Ovary (tissue), 9 donors: Measurements from ENCODE around the gene EGR1. TPM values are rescaled to one million over a fixed set of nuclear protein-coding genes. Genes with fewer than 3 reads are reported as not detected.

Experiments
- DNase-seq, 5 donors: peaks; one replicate each; pipeline ENCODE4 v3.0.0-alpha.2; 2019 to 2020
- H3K27ac ChIP-seq, 2 donors: fragments of 200-600 bp; one replicate each; pipeline versions ENCODE4 v1.5.1 to v1.8.0; 2019 to 2022
- H3K27me3 ChIP-seq: fragments of 200-600 bp; one replicate; pipeline ENCODE4 v1.8.0; 2022
- H3K36me3 ChIP-seq: fragments of 200-600 bp; sonication (generic); one replicate; pipeline ENCODE4 v1.5.1; 2019
- H3K4me1 ChIP-seq: one replicate; pipeline ENCODE4 v1.8.1; 2013; ENCODE audit warnings: mild to moderate bottlenecking, moderate library complexity; ENCODE audit not compliant: insufficient read depth
- H3K4me3 ChIP-seq: fragments of 200-600 bp; sonication (generic); one replicate; pipeline ENCODE4 v1.5.1; 2017
- H3K9me3 ChIP-seq, 2 donors: fragments of 200-600 bp in 1 of 2; sonication (generic) in 1 of 2; one replicate each; pipeline versions ENCODE4 v1.5.1 to v1.8.1; 2013 to 2019; ENCODE audit warnings: mild to moderate bottlenecking in 1 of 2, moderate library complexity in 1 of 2
- EP300 ChIP-seq: sonication (generic); formaldehyde crosslinking; IDR thresholded peaks from one replicate; pipeline ENCODE4 v1.6.1; 2017; ENCODE audit warnings: antibody characterized with exemption
- POLR2A ChIP-seq: fragments of 450-650 bp; IDR thresholded peaks from one replicate; pipeline ENCODE4 v1.6.1; 2017; ENCODE audit warnings: antibody characterized with exemption, mild to moderate bottlenecking, moderate library complexity
- WGBS, 3 donors: extraction: QIAGEN DNeasy Blood & Tissue Kit in 1 of 3; methylation state at CpG; one replicate each; pipeline versions ENCODE4 v1.1.5 to v1.1.7; 2013 to 2017; 5-methylcytosine and 5-hydroxymethylcytosine counted together
- intact Hi-C, 4 donors: fragments of 100-400 bp; cut with DNase I; formaldehyde crosslinking; loops; one replicate each; pipeline versions ENCODE4 v1.11.0 to v1.15.1; 2022 to 2023
- polyA plus RNA-seq, 2 donors: library from polyadenylated mRNA; stranded (reverse); fragments of 200-250 nt in 1 of 2; fragments of 350-450 nt in 1 of 2; fragmentation: Illumina TruSeq in 1 of 2; extraction: RNeasy Lipid Tissue Mini Kit (QIAGEN cat#74804) in 1 of 2; gene quantifications; one replicate each; pipeline ENCODE4 v1.2.3, GENCODE V29; 2013 to 2014
- total RNA-seq, 7 donors: library from RNA; depleted of rRNA in 2 of 7; stranded (reverse); fragments of >200 nt in 2 of 7; fragmentation: NEBNext Ultra II Directional in 3 of 7; extraction: Animal tissue kit (Norgen Biotek cat#: 25700) in 3 of 7; gene quantifications; one replicate each; pipeline versions ENCODE4 v1.1.0 to v1.2.4, GENCODE V29; 2016 to 2023
- TF ChIP-seq, protein P1 (sequence below), 3 donors: fragments of 450-650 bp in 2 of 3; fragments of 200-600 bp in 1 of 3; IDR thresholded peaks; one replicate each; pipeline versions ENCODE4 v1.5.1 to v1.8.0; 2016 to 2022; ENCODE audit warnings: antibody characterized with exemption in 3 of 3, mild to moderate bottlenecking in 1 of 3
- donor health status: DM: no; HTN: no; CAD: no; lungs with moderate emphysema.
- donor health status: DM: no; HTN: no; CAD: no.
- donor health status: Bipolar disorder and iron deficiency.
- donor health status: DM: yes; HTN: yes; CAD: no.
- donor health status: DM: no; HTN: no; CAD: no.
- donor health status: DM: yes; HTN: yes; CAD: no.

Gene EGR1
- total and polyA plus RNA-seq, 9 donors, result 60.4 to 361 (median 123) TPM

DNA sequence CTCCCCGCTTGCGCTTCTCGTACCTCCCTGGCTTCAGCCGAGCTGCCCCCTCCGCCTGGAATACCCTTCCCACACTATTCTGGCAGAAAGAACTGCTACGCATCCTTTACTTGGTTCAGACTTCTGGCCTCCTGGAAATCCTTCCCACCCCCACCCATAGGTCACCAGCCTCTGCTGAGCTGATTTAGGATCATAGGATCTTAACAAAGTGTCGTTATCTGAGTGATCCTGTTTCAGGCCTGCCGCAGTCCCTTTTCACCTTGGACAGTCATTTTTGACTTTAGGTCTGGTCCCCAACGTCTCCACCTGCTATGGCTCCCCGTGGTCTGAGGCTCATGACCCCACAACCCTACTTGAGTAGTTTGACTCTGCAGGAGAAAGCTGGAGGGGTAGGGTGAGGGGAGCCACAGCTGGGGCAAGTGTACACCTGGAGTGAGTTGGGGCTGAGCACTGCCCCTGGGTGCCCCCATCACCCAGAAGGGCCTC lies 27.3 kb downstream of the EGR1 start:
- 7 to 12% (median 12%) methylated on average over 10 of the region's 10 CpGs for WGBS, 3 donors
- TF ChIP-seq POLR2A (no peak), EP300 (no peak)
- TF ChIP-seq, protein P1, sequence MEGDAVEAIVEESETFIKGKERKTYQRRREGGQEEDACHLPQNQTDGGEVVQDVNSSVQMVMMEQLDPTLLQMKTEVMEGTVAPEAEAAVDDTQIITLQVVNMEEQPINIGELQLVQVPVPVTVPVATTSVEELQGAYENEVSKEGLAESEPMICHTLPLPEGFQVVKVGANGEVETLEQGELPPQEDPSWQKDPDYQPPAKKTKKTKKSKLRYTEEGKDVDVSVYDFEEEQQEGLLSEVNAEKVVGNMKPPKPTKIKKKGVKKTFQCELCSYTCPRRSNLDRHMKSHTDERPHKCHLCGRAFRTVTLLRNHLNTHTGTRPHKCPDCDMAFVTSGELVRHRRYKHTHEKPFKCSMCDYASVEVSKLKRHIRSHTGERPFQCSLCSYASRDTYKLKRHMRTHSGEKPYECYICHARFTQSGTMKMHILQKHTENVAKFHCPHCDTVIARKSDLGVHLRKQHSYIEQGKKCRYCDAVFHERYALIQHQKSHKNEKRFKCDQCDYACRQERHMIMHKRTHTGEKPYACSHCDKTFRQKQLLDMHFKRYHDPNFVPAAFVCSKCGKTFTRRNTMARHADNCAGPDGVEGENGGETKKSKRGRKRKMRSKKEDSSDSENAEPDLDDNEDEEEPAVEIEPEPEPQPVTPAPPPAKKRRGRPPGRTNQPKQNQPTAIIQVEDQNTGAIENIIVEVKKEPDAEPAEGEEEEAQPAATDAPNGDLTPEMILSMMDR (IDR thresholded peaks at IDR 0.05), result no peak
- peak overlapping the region; percentile 51 for H3K4me3 ChIP-seq
- DNase-seq, result peak in 1 of 5 donors; percentile 44
- intact Hi-C loops, result loop anchor here in 1 of 4 donors (10.0 kb wide), 1 partner anchor 738 kb away; the partner anchor contains the start of gene HNRNPA0
- no peaks in the 10 kb centered on the region for H3K9me3 ChIP-seq
- H3K36me3 ChIP-seq, result no peaks in the 10 kb centered on the region
- H3K4me1 ChIP-seq, result peaks cover 15% of the 10 kb centered on the region
- no peaks in the 10 kb centered on the region for H3K27me3 ChIP-seq
- H3K27ac ChIP-seq, result peak overlapping the region; percentile 9 to 71

DNA sequence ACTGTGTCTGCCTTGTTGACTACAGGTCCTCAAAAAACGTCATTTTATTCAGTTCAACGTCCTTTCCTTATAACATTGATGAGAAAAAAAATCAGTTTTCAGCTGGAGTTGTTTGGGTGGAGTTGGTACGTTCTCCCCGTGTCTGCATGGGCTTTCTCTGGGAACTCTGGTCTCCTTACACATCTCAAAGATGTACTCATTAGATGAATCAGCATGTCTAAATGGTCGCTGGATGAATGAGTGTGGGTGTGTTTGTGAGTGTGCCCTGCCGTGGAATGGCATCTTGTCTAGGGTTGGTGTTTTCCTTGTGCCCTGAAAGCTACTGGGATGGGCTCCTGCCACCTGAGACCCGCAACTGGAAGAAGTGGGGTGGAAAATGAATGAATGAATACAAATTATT lies 30.1 kb downstream of the EGR1 start:
- no peak overlapping the region for H3K27ac ChIP-seq
- WGBS, 3 donors, result 76 to 81% (median 77%) methylated on average over 7 of the region's 7 CpGs
- peaks cover 11% of the 10 kb centered on the region for H3K4me1 ChIP-seq
- TF ChIP-seq, protein P1 (IDR thresholded peaks at IDR 0.05), result no peak
- no peak for TF ChIP-seq POLR2A
- no peak for TF ChIP-seq EP300
- no peaks in the 10 kb centered on the region for H3K27me3 ChIP-seq
- intact Hi-C loops, result loop anchor here in 1 of 4 donors (10.0 kb wide), 1 partner anchor 741 kb away; the partner anchor contains the start of gene HNRNPA0
- no peak for DNase-seq
- no peaks in the 10 kb centered on the region for H3K36me3 ChIP-seq
- H3K9me3 ChIP-seq, result no peaks in the 10 kb centered on the region
- no peak overlapping the region for H3K4me3 ChIP-seq

DNA sequence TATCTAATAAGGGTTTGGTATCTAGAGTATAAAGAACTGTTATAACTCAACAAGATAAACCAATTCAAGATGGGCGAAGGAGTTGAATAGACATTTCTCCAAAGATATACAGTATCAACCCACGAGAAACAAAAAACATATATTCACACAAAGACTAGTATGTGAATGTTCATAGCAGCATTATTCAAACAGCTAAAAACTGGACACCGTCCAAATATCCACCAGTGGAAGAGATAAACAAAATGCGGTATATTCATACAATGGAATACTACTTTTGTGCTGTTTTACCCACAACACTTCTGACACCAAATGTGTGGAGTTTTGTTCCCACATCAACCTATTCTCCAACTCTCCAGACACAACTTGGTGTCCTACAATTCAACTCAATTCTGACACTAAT lies 33.1 kb downstream of the EGR1 start:
- TF ChIP-seq EP300 (no peak), POLR2A (no peak)
- TF ChIP-seq, protein P1 (IDR thresholded peaks at IDR 0.05), result no peak
- no peak overlapping the region for H3K4me3 ChIP-seq
- no peak overlapping the region for H3K27ac ChIP-seq
- 28 to 35% (median 35%) methylated on average over 4 of the region's 4 CpGs for WGBS, 3 donors
- DNase-seq, result no peak
- no peaks in the 10 kb centered on the region for H3K27me3 ChIP-seq
- intact Hi-C loops, result loop anchor here in 1 of 4 donors (10.0 kb wide), 1 partner anchor 744 kb away; the partner anchor contains the start of gene HNRNPA0
- H3K36me3 ChIP-seq, result no peaks in the 10 kb centered on the region
- no peaks in the 10 kb centered on the region for H3K4me1 ChIP-seq
- H3K9me3 ChIP-seq, result no peaks in the 10 kb centered on the region

DNA sequence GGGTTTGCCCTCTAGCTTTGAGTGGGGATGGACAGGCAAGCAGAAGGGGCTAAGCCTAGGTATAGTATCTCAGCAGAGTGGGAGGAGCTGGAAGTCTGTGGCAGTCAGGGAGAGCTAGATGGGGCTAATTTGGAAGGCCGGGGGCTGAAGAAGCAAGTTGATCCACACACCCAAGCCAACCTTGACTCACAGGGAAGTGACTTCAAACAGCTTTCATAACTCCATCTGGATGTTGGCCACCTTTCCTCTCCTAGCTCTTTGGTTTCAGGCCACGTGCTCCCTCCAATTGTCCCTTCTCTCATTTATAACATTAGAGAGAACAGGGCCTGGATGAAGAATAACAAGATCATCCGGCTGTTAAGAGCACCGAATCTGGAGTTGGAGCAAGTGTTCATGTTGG lies 36.8 kb downstream of the EGR1 start:
- Histone ChIP-seq H3K9me3 (no peaks in the 10 kb centered on the region), H3K27me3 (no peaks in the 10 kb centered on the region), H3K36me3 (no peaks in the 10 kb centered on the region), H3K27ac (no peak overlapping the region), H3K4me1 (no peaks in the 10 kb centered on the region), H3K4me3 (no peak overlapping the region)
- intact Hi-C loops, result loop anchor here in 3 of 4 donors (2.0 to 5.0 kb wide), 2 partner anchors 40 to 51 kb away; no protein-coding TSS in a partner anchor
- 65 to 70% (median 67%) methylated on average over 4 of the region's 4 CpGs for WGBS, 3 donors
- no peak for DNase-seq
- TF ChIP-seq, protein P1 (IDR thresholded peaks at IDR 0.05), result no peak
- no peak for TF ChIP-seq POLR2A
- TF ChIP-seq EP300, result no peak
